BE2C (cell line): ENCODE measurements around the gene SHOC2.

ENCODE experiments used
- DNase-seq: peaks from one replicate; pipeline ENCODE4 v3.0.0-alpha.2; 2020
- H3K27me3 ChIP-seq: fragments of 250-450 bp; sonication (Bioruptor Pico); 2 replicates; pipeline ENCODE4 v1.5.1; 2020; ENCODE audit warnings: mild to moderate bottlenecking
- H3K36me3 ChIP-seq: fragments of 250-450 bp; sonication (Bioruptor Pico); 2 replicates; pipeline ENCODE4 v1.5.1; 2020; ENCODE audit warnings: mild to moderate bottlenecking
- H3K4me1 ChIP-seq: fragments of 250-450 bp; sonication (Bioruptor Pico); 2 replicates; pipeline ENCODE4 v1.5.1; 2020
- H3K4me3 ChIP-seq: 2 replicates; pipeline ENCODE4 v1.5.1; 2011; ENCODE audit warnings: low read depth, low read length
- H3K9me3 ChIP-seq: fragments of 250-450 bp; sonication (Bioruptor Pico); 2 replicates; pipeline ENCODE4 v1.5.1; 2020
- CTCF ChIP-seq: IDR thresholded peaks from 2 replicates; pipeline ENCODE4 v1.5.1; 2012; ENCODE audit warnings: mild to moderate bottlenecking, low read depth, low read length

The SHOC2 gene

GRCh38 chr10:110963162-110963561 is 43.8 kb downstream of the SHOC2 start:
- Histone ChIP-seq H3K36me3 (0 out of 2 replicates have a peak, but pooled peaks cover 3% of the 10 kb centered on the region), H3K9me3 (no peaks in the 10 kb centered on the region), H3K27me3 (no peaks in the 10 kb centered on the region), H3K4me1 (no peaks in the 10 kb centered on the region), H3K4me3 (no peak overlapping the region)
- no peak for DNase-seq
- no peak for TF ChIP-seq CTCF

GRCh38 chr10:110964681-110965080 is 45.3 kb downstream of the SHOC2 start:
- no peak for TF ChIP-seq CTCF
- Histone ChIP-seq H3K27me3 (no peaks in the 10 kb centered on the region), H3K36me3 (0 out of 2 replicates have a peak, but pooled peaks cover 3% of the 10 kb centered on the region), H3K4me3 (no peak overlapping the region), H3K4me1 (no peaks in the 10 kb centered on the region), H3K9me3 (no peaks in the 10 kb centered on the region)
- DNase-seq, result no peak

- no peak for DNase-seq
- H3K4me1 ChIP-seq, result no peaks in the 10 kb centered on the region
- H3K4me3 ChIP-seq, result no peak overlapping the region
- H3K27me3 ChIP-seq, result no peaks in the 10 kb centered on the region
- TF ChIP-seq CTCF, result no peak
- no peaks in the 10 kb centered on the region for H3K9me3 ChIP-seq
- 0 out of 2 replicates have a peak, but pooled peaks cover 3% of the 10 kb centered on the region for H3K36me3 ChIP-seq
These were observed 45.8 kb downstream of the SHOC2 start for GRCh38 chr10:110965216-110965615.

GRCh38 chr10:110966146-110966545 is 46.7 kb downstream of the SHOC2 start:
- H3K27me3 ChIP-seq, result no peaks in the 10 kb centered on the region
- no peak for DNase-seq
- 0 out of 2 replicates have a peak, but pooled peaks cover 3% of the 10 kb centered on the region for H3K36me3 ChIP-seq
- H3K9me3 ChIP-seq, result no peaks in the 10 kb centered on the region
- no peak for TF ChIP-seq CTCF
- no peak overlapping the region for H3K4me3 ChIP-seq
- no peaks in the 10 kb centered on the region for H3K4me1 ChIP-seq

- no peak for DNase-seq
- Histone ChIP-seq H3K4me1 (no peaks in the 10 kb centered on the region), H3K9me3 (no peaks in the 10 kb centered on the region), H3K36me3 (0 out of 2 replicates have a peak, but pooled peaks cover 3% of the 10 kb centered on the region), H3K27me3 (no peaks in the 10 kb centered on the region), H3K4me3 (no peak overlapping the region)
- TF ChIP-seq CTCF, result no peak
These were observed 47.7 kb downstream of the SHOC2 start for GRCh38 chr10:110967009-110967630.

GRCh38 chr10:110967645-110968044 is 48.2 kb downstream of the SHOC2 start:
- TF ChIP-seq CTCF, result no peak
- DNase-seq, result no peak
- Histone ChIP-seq H3K4me3 (no peak overlapping the region), H3K27me3 (no peaks in the 10 kb centered on the region), H3K36me3 (0 out of 2 replicates have a peak, but pooled peaks cover 3% of the 10 kb centered on the region), H3K9me3 (no peaks in the 10 kb centered on the region), H3K4me1 (no peaks in the 10 kb centered on the region)
